Endodermal cell (in vitro differentiated cells): ENCODE results near the gene CLCN1. TPM values are rescaled to one million over a fixed set of nuclear protein-coding genes. Genes with fewer than 3 reads are reported as not detected.

Source experiments
- DNase-seq: peaks from one replicate; pipeline ENCODE4 v3.0.0-alpha.2; 2017
- H3K27ac ChIP-seq: 2 replicates; pipeline ENCODE4 v1.5.1; 2013; ENCODE audit warnings: mild to moderate bottlenecking, low read depth, low read length, moderate library complexity
- H3K27me3 ChIP-seq: 2 replicates; pipeline ENCODE4 v1.6.1; 2013; ENCODE audit warnings: mild to moderate bottlenecking, low read length, moderate library complexity; ENCODE audit not compliant: insufficient read depth, control insufficient read depth, poor library complexity, severe bottlenecking
- H3K36me3 ChIP-seq: 2 replicates; pipeline ENCODE4 v1.7.0; 2013; ENCODE audit warnings: mild to moderate bottlenecking, low read length, moderate library complexity; ENCODE audit not compliant: control insufficient read depth, insufficient read depth
- H3K4me1 ChIP-seq: one replicate; pipeline ENCODE4 v1.7.0; 2013; ENCODE audit warnings: low read length; ENCODE audit not compliant: control insufficient read depth, insufficient read depth
- H3K4me3 ChIP-seq: 2 replicates; pipeline ENCODE4 v1.5.1; 2013; ENCODE audit warnings: mild to moderate bottlenecking, low read length, moderate library complexity
- H3K9ac ChIP-seq: 2 replicates; pipeline ENCODE4 v1.6.1; 2013; ENCODE audit warnings: mild to moderate bottlenecking, low read length, moderate library complexity; ENCODE audit not compliant: poor library complexity, severe bottlenecking; ENCODE audit errors: extremely low read depth
- H3K9me3 ChIP-seq: 2 replicates; pipeline ENCODE4 v1.6.1; 2013; ENCODE audit warnings: mild to moderate bottlenecking, low read length, moderate library complexity; ENCODE audit not compliant: control insufficient read depth
- H3K27ac Mint-ChIP-seq: 2 replicates; pipeline ENCODE4 v1.8.0; 2020; ENCODE audit warnings: mixed read lengths
- H3K27me3 Mint-ChIP-seq: 2 replicates; pipeline ENCODE4 v1.8.0; 2021; ENCODE audit warnings: mild to moderate bottlenecking, mixed read lengths; ENCODE audit not compliant: insufficient read depth
- H3K36me3 Mint-ChIP-seq: 2 replicates; pipeline ENCODE4 v1.8.0; 2020; ENCODE audit warnings: low read depth, mixed read lengths
- H3K4me1 Mint-ChIP-seq: 2 replicates; pipeline ENCODE4 v1.8.0; 2020; ENCODE audit warnings: mixed read lengths
- H3K4me3 Mint-ChIP-seq: 2 replicates; pipeline ENCODE4 v1.8.0; 2020; ENCODE audit warnings: mild to moderate bottlenecking, moderate library complexity, mixed read lengths
- H3K9me3 Mint-ChIP-seq: 2 replicates; pipeline ENCODE4 v1.8.0; 2020; ENCODE audit warnings: mild to moderate bottlenecking, mixed read lengths
- CTCF ChIP-seq: fragments of 200-600 bp; sonication (generic); conservative IDR thresholded peaks from 2 replicates; pipeline ENCODE4 v1.5.0; 2021; ENCODE audit warnings: antibody characterized with exemption, mild to moderate bottlenecking
- WGBS, 2 experiments: methylation state at CpG; one replicate each; pipeline versions ENCODE4 v1.1.5 to v1.1.7; 2013; ENCODE audit warnings: missing lambda C conversion rate in 2 of 2, mixed read lengths in 1 of 2; ENCODE audit not compliant: insufficient coverage in 1 of 2, insufficient read length in 1 of 2; 5-methylcytosine and 5-hydroxymethylcytosine counted together
- total RNA-seq, 2 donors: library from RNA; stranded (reverse); fragmentation: NEBNext Ultra II Directional in 1 of 2; extraction: Animal tissue kit (Norgen Biotek cat#: 25700) in 1 of 2; gene quantifications; 2 replicates in 1 of 2; 3 replicates in 1 of 2; pipeline ENCODE4 v1.2.1, GENCODE V29; 2021

Gene CLCN1
- total RNA-seq, 2 donors from 2014 or later = 0.53 TPM; not detected in 1

- no peak for DNase-seq
- no peak overlapping the region for H3K4me3 Mint-ChIP-seq
- no peaks in the 10 kb centered on the region for H3K4me1 Mint-ChIP-seq
- Histone ChIP-seq H3K27ac (no peak overlapping the region), H3K36me3 (no peaks in the 10 kb centered on the region), H3K27me3 (no peaks in the 10 kb centered on the region), H3K4me1 (no peaks in the 10 kb centered on the region), H3K9me3 (peaks cover 6% of the 10 kb centered on the region), H3K4me3 (no peak overlapping the region), H3K9ac (no peak overlapping the region)
- no peaks in the 10 kb centered on the region for H3K9me3 Mint-ChIP-seq
- H3K36me3 Mint-ChIP-seq = no peaks in the 10 kb centered on the region
- 86 to 96% methylated on average over 3 of the region's 3 CpGs for WGBS, 2 experiments
- peaks cover 13% of the 10 kb centered on the region for H3K27me3 Mint-ChIP-seq
- TF ChIP-seq CTCF = no peak
- no peak overlapping the region for H3K27ac Mint-ChIP-seq
Observed at GRCh38 chr7:143337216-143337615, 21.3 kb downstream of the CLCN1 start.

GRCh38 chr7:143341842-143342241 is 25.9 kb downstream of the CLCN1 start:
- TF ChIP-seq CTCF = no peak
- no peak overlapping the region for H3K4me3 Mint-ChIP-seq
- 95 to 98% methylated on average over 7 to 8 of the region's 8 CpGs for WGBS, 2 experiments

GRCh38 chr7:143343596-143343995 is 27.7 kb downstream of the CLCN1 start:
- no peak overlapping the region for H3K9ac ChIP-seq
- no peak overlapping the region for H3K27ac ChIP-seq
- Mint-ChIP-seq H3K36me3 (no peaks in the 10 kb centered on the region), H3K4me3 (no peak overlapping the region), H3K27me3 (peaks cover 39% of the 10 kb centered on the region), H3K9me3 (no peaks in the 10 kb centered on the region), H3K27ac (no peak overlapping the region), H3K4me1 (peaks cover 3% of the 10 kb centered on the region)
- no peaks in the 10 kb centered on the region for H3K4me1 ChIP-seq
- peak; percentile 17 for TF ChIP-seq CTCF
- peaks cover 19% of the 10 kb centered on the region for H3K27me3 ChIP-seq
- H3K4me3 ChIP-seq = no peak overlapping the region
- H3K9me3 ChIP-seq = no peaks in the 10 kb centered on the region
- WGBS, 2 experiments = 89 to 92% methylated on average over 3 of the region's 3 CpGs
- no peaks in the 10 kb centered on the region for H3K36me3 ChIP-seq
- DNase-seq = peak; percentile 7

More at GRCh38 chr7:143341842-143342241, 25.9 kb downstream of the CLCN1 start:
- DNase-seq = peak; percentile 15
- Histone ChIP-seq H3K9me3 (peaks cover 6% of the 10 kb centered on the region), H3K36me3 (no peaks in the 10 kb centered on the region), H3K27me3 (peaks cover 12% of the 10 kb centered on the region), H3K9ac (no peak overlapping the region), H3K4me3 (no peak overlapping the region), H3K4me1 (no peaks in the 10 kb centered on the region), H3K27ac (no peak overlapping the region)
- H3K4me1 Mint-ChIP-seq = peaks cover 3% of the 10 kb centered on the region
- no peaks in the 10 kb centered on the region for H3K9me3 Mint-ChIP-seq
- no peak overlapping the region for H3K27ac Mint-ChIP-seq
- H3K27me3 Mint-ChIP-seq = peaks cover 29% of the 10 kb centered on the region
- no peaks in the 10 kb centered on the region for H3K36me3 Mint-ChIP-seq
